NOMO-1 treated with DMSO at 0.1 percent for 48 hours (cell line): ENCODE results near the gene C1QTNF8.

Experiments used
- DNase-seq: peaks from one replicate; lab custom pipeline; 2025; ENCODE audit not compliant: unreplicated experiment; lab: John Stamatoyannopoulos, UW

Gene C1QTNF8

GRCh38 chr16:1047801-1048200 lies 48.2 kb downstream of the C1QTNF8 start:
- DNase-seq, result no peak

GRCh38 chr16:1047123-1047522 lies 48.9 kb downstream of the C1QTNF8 start:
- DNase-seq, result no peak

DNA sequence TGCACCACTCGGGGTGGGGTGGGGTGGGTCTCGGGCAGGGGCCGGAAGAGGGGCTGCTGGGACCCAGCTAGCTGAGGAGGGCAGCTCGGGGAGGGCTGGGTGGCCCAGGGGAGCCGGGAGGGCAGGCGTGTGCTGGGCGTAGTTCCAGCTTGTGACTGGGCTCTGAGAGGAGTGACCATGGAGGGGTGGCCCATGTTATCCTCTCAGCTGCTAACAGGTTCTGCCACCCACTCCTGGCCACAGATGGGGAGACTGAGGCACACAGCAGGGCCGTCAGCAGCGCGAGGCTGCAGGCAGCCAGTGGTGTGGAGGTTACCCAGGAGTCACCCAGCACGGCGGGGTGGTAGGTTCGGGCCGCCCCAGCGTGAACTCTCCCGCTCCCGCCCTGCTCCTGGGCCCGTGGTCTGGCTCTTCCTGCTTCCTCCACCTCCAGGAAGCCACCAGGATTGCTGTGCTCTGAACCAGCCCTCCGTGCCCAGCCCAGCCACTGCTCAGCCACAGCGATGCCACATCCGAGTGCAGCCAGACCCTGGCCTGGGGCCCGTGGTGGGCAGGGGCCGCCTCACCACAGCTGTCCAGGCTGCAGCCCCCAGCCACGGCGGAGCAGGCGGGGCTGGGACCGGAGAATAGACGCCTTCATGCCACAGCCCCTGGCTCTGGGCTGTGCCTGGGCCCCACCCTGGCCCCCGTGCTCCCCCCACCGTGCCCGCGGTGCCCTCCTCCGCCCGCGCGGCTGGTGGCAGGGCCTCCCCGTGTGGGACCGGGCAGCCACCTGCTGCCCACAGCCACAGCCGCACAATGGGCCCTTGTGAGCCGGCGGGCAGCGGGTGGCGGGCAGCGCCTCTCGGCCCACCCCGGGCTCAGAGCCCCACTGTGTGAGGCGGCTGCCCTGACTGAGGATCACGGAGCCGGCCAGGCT lies 49.8 kb downstream of the C1QTNF8 start:
- no peak for DNase-seq

DNA sequence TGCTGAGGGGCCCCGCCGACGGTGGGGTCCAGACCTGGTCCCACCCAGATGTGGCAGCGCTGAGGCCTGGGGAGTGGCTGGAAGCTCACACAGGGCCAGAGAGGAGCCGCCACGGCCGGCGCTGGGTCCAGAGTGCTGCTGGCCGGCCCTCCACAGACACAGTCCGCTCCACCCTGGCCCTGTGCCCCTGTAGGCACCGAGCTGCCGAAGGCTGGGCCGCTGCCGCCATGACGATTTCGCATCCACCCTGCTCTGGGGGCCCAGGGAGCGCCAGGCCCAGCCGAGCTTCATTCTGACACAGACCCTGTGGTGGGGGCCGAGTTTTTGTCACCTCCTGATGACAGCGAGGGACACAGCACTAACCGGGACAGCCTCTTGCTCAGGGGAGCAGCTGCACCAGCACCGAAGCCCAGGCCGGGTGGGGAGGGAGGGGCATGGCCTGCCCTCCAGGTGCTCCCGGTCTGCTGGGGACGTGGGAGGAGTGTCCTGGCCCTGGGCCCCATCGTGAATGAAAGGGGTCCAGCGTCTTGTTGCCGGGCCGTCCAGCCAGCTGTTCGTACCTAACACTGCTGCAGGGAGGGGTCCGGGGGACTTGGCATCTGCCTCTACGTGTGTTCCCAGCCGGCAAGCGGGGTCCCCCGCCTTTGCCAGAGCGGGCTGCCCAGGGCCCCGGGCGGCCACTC lies 50.6 kb downstream of the C1QTNF8 start:
- DNase-seq, result no peak

- no peak for DNase-seq
Observed at GRCh38 chr16:1044460-1045309, 51.4 kb downstream of the C1QTNF8 start.

- no peak for DNase-seq
Observed at GRCh38 chr16:1043881-1044451, 52.1 kb downstream of the C1QTNF8 start.

- DNase-seq, result no peak
Observed at GRCh38 chr16:1042866-1043265, 53.2 kb downstream of the C1QTNF8 start.

GRCh38 chr16:1042049-1042744 lies 53.8 kb downstream of the C1QTNF8 start:
- no peak for DNase-seq

GRCh38 chr16:1040346-1040745 lies 55.7 kb downstream of the C1QTNF8 start:
- no peak for DNase-seq

DNA sequence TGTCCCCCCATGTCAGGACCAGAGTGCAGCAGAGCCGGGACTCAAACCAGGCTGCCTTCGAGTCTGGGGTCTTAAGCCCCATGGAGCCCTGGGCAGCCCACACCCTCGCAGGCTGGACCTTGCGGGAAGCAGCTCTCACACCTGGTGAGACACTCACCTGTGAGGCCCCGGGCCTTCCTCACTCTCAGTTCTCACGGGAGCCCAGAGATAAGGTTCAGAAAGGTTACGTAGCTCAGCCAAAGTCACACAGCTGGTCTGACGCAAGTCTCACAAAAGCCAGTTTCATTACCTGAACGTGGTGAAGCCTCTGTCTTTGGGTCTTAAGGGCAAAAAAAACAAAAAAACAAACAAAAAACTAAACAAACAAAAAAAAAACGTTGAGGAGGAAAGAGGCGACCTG lies 56.3 kb downstream of the C1QTNF8 start:
- DNase-seq, result no peak

DNA sequence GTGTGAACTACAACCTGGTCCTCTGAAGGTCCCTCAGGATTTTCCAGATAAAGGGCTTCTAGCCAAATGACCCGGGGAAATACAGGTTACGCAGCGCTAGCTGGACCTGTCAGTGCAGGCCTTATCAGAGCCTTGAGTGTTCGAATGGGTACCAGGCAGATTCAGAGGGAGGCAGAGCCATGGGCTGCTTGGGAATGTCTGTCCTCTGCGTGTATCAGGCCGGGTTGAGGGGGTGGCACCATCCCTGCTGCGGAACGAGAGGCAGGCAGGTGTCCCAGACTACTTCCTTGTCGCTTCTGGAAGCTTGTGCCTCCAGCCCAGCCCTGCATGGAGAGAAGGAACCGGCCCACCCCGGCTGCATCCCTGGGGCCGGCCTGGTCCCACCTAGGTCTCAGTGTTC lies 57.1 kb downstream of the C1QTNF8 start:
- no peak for DNase-seq
